Measurements from ENCODE around the gene KRTAP10-1. TPM values are rescaled to one million over a fixed set of nuclear protein-coding genes. Genes with fewer than 3 reads are reported as not detected.

The KRTAP10-1 gene
- total RNA-seq, 1 experiment from 2014 or later, result not detected

DNA sequence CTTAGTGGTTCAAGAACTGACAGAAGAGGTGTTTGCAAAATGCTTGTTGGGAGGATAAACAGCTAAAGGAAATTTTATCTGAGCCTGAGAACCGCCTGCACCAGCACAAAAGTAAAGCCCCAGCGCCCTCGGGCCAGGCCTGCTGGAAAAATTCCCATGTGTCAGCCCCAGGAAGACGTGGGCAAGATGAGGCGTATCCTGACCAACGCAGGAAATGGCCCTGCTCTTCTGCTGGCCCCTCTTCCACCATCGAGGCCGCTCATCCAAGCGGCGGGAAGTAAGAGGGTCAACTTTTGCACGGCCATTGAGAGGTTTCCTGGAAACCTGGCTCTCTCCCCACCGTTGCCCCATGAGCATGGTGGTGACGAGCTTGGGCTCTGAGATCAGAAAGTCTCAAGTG lies 45.0 kb downstream of the KRTAP10-1 start:
- H3K4me3 Mint-ChIP-seq, result no peak overlapping the region
- H3T11ph ChIP-seq (ENCODE audit: low read length), result no peak overlapping the region
- H3K36me3 Mint-ChIP-seq (ENCODE audit: insufficient read depth in 1 of 3, low read depth in 3 of 3), result peaks cover 33 to 48% (median 35%) of the 10 kb centered on the region in 3 experiments
- no peak for DNase-seq
- no peaks in the 10 kb centered on the region for H3K23me2 ChIP-seq (ENCODE audit: insufficient read length, low read depth, low read length, poor library complexity, severe bottlenecking)
- no peaks in the 10 kb centered on the region for H4K20me1 ChIP-seq (ENCODE audit: control insufficient read depth, insufficient read depth, insufficient read length)
- H3K27me3 ChIP-seq (ENCODE audit: insufficient read depth, low read length), result no peaks in the 10 kb centered on the region
- no peak overlapping the region for H3K18ac ChIP-seq (ENCODE audit: insufficient read length, low read depth, low read length)
- peaks cover 24% of the 10 kb centered on the region for H3K9me3 ChIP-seq (ENCODE audit: control insufficient read depth, low read depth, low read length)
- no peak overlapping the region for H3K27ac ChIP-seq (ENCODE audit: insufficient read length, low read depth, low read length)
- H3K4me1 ChIP-seq (ENCODE audit: insufficient read depth, low read length), result peaks cover 4% of the 10 kb centered on the region; the same call in 1 of the 2 replicates
- peaks cover 2% of the 10 kb centered on the region; the same call in 1 of the 2 replicates for H3K27me3 Mint-ChIP-seq (ENCODE audit: low read depth)
- no peak overlapping the region for H2AFZ ChIP-seq (ENCODE audit: low read length)
- no peak overlapping the region for H3K23ac ChIP-seq (ENCODE audit: insufficient read length, low read depth, low read length)
- no peak overlapping the region for H3K4ac ChIP-seq (ENCODE audit: low read depth, low read length)
- H3K4me2 ChIP-seq (ENCODE audit: insufficient read depth, insufficient read length, low read length), result no peak overlapping the region
- H2AK5ac ChIP-seq (ENCODE audit: insufficient read length, low read length), result no peak overlapping the region
- H3K27ac Mint-ChIP-seq, result no peak overlapping the region
- no peak overlapping the region for H3K56ac ChIP-seq (ENCODE audit: insufficient read length, low read depth, low read length)
- H3K9me3 Mint-ChIP-seq, result peaks cover 21 to 29% of the 10 kb centered on the region in 2 experiments
- H3K79me1 ChIP-seq (ENCODE audit: insufficient read depth, low read depth, low read length, poor library complexity, severe bottlenecking), result peaks cover 2% of the 10 kb centered on the region
- no CpG with 5 or more reads among the region's 13 CpGs for WGBS (ENCODE audit: extremely low coverage, insufficient read length, low lambda C conversion rate)
- H4K8ac ChIP-seq (replicated peaks; ENCODE audit: insufficient read length, low read depth, low read length), result no peak overlapping the region
- no peak overlapping the region for H2BK12ac ChIP-seq (ENCODE audit: insufficient read length, low read depth, low read length)
- no peak overlapping the region for H2BK15ac ChIP-seq (ENCODE audit: low read depth, low read length)
- H3K4me1 Mint-ChIP-seq, result peaks cover 26 to 29% of the 10 kb centered on the region in 2 experiments
- H4K5ac ChIP-seq (ENCODE audit: insufficient read length, low read depth, low read length), result no peak overlapping the region
- H3K14ac ChIP-seq (ENCODE audit: insufficient read depth, low read length), result no peak overlapping the region
- no peaks in the 10 kb centered on the region; the same call in 1 of the 2 replicates for H3K79me2 ChIP-seq (ENCODE audit: insufficient read depth, low read length)
- TF ChIP-seq, protein P1, sequence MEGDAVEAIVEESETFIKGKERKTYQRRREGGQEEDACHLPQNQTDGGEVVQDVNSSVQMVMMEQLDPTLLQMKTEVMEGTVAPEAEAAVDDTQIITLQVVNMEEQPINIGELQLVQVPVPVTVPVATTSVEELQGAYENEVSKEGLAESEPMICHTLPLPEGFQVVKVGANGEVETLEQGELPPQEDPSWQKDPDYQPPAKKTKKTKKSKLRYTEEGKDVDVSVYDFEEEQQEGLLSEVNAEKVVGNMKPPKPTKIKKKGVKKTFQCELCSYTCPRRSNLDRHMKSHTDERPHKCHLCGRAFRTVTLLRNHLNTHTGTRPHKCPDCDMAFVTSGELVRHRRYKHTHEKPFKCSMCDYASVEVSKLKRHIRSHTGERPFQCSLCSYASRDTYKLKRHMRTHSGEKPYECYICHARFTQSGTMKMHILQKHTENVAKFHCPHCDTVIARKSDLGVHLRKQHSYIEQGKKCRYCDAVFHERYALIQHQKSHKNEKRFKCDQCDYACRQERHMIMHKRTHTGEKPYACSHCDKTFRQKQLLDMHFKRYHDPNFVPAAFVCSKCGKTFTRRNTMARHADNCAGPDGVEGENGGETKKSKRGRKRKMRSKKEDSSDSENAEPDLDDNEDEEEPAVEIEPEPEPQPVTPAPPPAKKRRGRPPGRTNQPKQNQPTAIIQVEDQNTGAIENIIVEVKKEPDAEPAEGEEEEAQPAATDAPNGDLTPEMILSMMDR (conservative IDR thresholded peaks at IDR 0.05), result no peak
- H2BK5ac ChIP-seq (ENCODE audit: insufficient read length, low read length), result no peak overlapping the region
- H4K91ac ChIP-seq (ENCODE audit: insufficient read length, low read depth, low read length), result no peak overlapping the region
- H3K9ac ChIP-seq (ENCODE audit: extremely low read depth, insufficient read length, low read length), result no peak overlapping the region
- no peak overlapping the region for H2BK120ac ChIP-seq (ENCODE audit: low read depth, low read length, poor library complexity, severe bottlenecking)
- no peak overlapping the region for H2BK20ac ChIP-seq (ENCODE audit: low read depth, low read length, poor library complexity, severe bottlenecking)
